Prostate gland (tissue), 2 donors: ENCODE measurements around the gene ADAMTSL1. TPM values are rescaled to one million over a fixed set of nuclear protein-coding genes. Genes with fewer than 3 reads are reported as not detected.

Experiments
- DNase-seq: peaks from one replicate; pipeline ENCODE4 v3.0.0-alpha.2; 2019; ENCODE audit warnings: low spot score
- H3K27ac ChIP-seq, 2 donors: fragments of 200-600 bp; sonication (generic); 2 replicates each; pipeline ENCODE4 v1.5.1; 2017 to 2019
- H3K27me3 ChIP-seq: fragments of 200-600 bp; sonication (generic); replicated peaks from 2 replicates; pipeline ENCODE4 v1.5.1; 2019; ENCODE audit not compliant: insufficient read depth
- H3K36me3 ChIP-seq, 2 donors: fragments of 200-600 bp; sonication (generic); 1 replicate in 1 of 2; 2 replicates in 1 of 2; pipeline versions ENCODE4 v1.5.1 to v1.8.1; 2017 to 2019
- H3K4me1 ChIP-seq: fragments of 200-600 bp; sonication (generic); replicated peaks from 2 replicates; pipeline ENCODE4 v1.5.1; 2019
- H3K4me3 ChIP-seq, 2 donors: fragments of 200-600 bp; sonication (generic); 2 replicates each; pipeline ENCODE4 v1.5.1; 2017 to 2019
- H3K9me3 ChIP-seq: fragments of 200-600 bp; sonication (generic); 2 replicates; pipeline ENCODE4 v1.5.1; 2017
- CTCF ChIP-seq, 4 experiments: fragments of 200-600 bp in 2 of 4; fragments of 450-650 bp in 2 of 4; sonication (generic) in 2 of 4; IDR thresholded peaks; 1 replicate in 3 of 4; 2 replicates in 1 of 4; pipeline ENCODE4 v1.5.1; 2016 to 2019; ENCODE audit warnings: antibody characterized with exemption in 4 of 4, mild to moderate bottlenecking in 2 of 4, moderate library complexity in 2 of 4
- POLR2A ChIP-seq: fragments of 450-650 bp; IDR thresholded peaks from one replicate; pipeline ENCODE4 v1.6.1; 2016; ENCODE audit warnings: antibody characterized with exemption, mild to moderate bottlenecking
- POLR2AphosphoS5 ChIP-seq: sonication (generic); formaldehyde crosslinking; IDR thresholded peaks from one replicate; pipeline ENCODE4 v1.6.1; 2017; ENCODE audit warnings: antibody characterized with exemption
- WGBS: methylation state at CpG from one replicate; pipeline ENCODE4 v1.1.5; 2018; 5-methylcytosine and 5-hydroxymethylcytosine counted together
- intact Hi-C: fragments of 100-400 bp; cut with DNase I; formaldehyde crosslinking; loops from one replicate; pipeline ENCODE4 v1.14.2; 2022
- total RNA-seq, 2 donors: library from RNA; depleted of rRNA; stranded (reverse); fragments of >200 nt; gene quantifications; one replicate each; pipeline ENCODE4 v1.1.0, GENCODE V29; 2016

ADAMTSL1 gene
- total RNA-seq, 2 donors from 2014 or later, result 9.8 to 18.1 TPM

GRCh38 chr9:18596920-18597319, 123.0 kb downstream of the ADAMTSL1 start:
- H3K27ac ChIP-seq, result no peak overlapping the region
- intact Hi-C loops, result no loop called here
- no peak for DNase-seq
- no peaks in the 10 kb centered on the region for H3K27me3 ChIP-seq
- H3K4me3 ChIP-seq, result no peak overlapping the region
- no peaks in the 10 kb centered on the region for H3K36me3 ChIP-seq
- no peaks in the 10 kb centered on the region for H3K9me3 ChIP-seq
- TF ChIP-seq POLR2A, result no peak
- no peak for TF ChIP-seq CTCF (IDR thresholded peaks at IDR 0.05)
- TF ChIP-seq POLR2AphosphoS5, result no peak
- no peaks in the 10 kb centered on the region for H3K4me1 ChIP-seq
- WGBS, result 49% methylated on average over 1 of the region's 1 CpG

GRCh38 chr9:18598969-18599368, 125.0 kb downstream of the ADAMTSL1 start:
- H3K36me3 ChIP-seq, result no peaks in the 10 kb centered on the region
- no peak for DNase-seq
- H3K4me3 ChIP-seq, result no peak overlapping the region
- intact Hi-C loops, result no loop called here
- H3K9me3 ChIP-seq, result no peaks in the 10 kb centered on the region
- TF ChIP-seq POLR2AphosphoS5, result no peak
- TF ChIP-seq CTCF (IDR thresholded peaks at IDR 0.05), result no peak
- WGBS, result 35% methylated on average over 1 of the region's 1 CpG
- no peaks in the 10 kb centered on the region for H3K4me1 ChIP-seq
- no peak overlapping the region for H3K27ac ChIP-seq
- H3K27me3 ChIP-seq, result no peaks in the 10 kb centered on the region

- DNase-seq, result no peak
- no peaks in the 10 kb centered on the region for H3K36me3 ChIP-seq
- H3K9me3 ChIP-seq, result no peaks in the 10 kb centered on the region
- no peak overlapping the region for H3K4me3 ChIP-seq
- no peak overlapping the region for H3K27ac ChIP-seq
- no peak for TF ChIP-seq POLR2A
- TF ChIP-seq POLR2AphosphoS5, result no peak
- H3K4me1 ChIP-seq, result no peaks in the 10 kb centered on the region
- no peaks in the 10 kb centered on the region for H3K27me3 ChIP-seq
- intact Hi-C loops, result no loop called here
Measured at GRCh38 chr9:18601026-18601425, 127.1 kb downstream of the ADAMTSL1 start.

- Histone ChIP-seq H3K4me3 (no peak overlapping the region), H3K27ac (no peak overlapping the region), H3K4me1 (no peaks in the 10 kb centered on the region), H3K36me3 (no peaks in the 10 kb centered on the region), H3K27me3 (no peaks in the 10 kb centered on the region), H3K9me3 (no peaks in the 10 kb centered on the region)
- intact Hi-C loops, result no loop called here
- DNase-seq, result no peak
- WGBS, result 78% methylated on average over 2 of the region's 2 CpGs
- TF ChIP-seq CTCF (IDR thresholded peaks at IDR 0.05) (no peak), POLR2A (no peak), POLR2AphosphoS5 (no peak)
Measured at GRCh38 chr9:18601956-18602355, 128.0 kb downstream of the ADAMTSL1 start.

GRCh38 chr9:18604767-18605730, 131.1 kb downstream of the ADAMTSL1 start:
- 91% methylated on average over 8 of the region's 8 CpGs for WGBS
- Histone ChIP-seq H3K9me3 (no peaks in the 10 kb centered on the region), H3K4me1 (no peaks in the 10 kb centered on the region), H3K4me3 (no peak overlapping the region), H3K27ac (no peak overlapping the region), H3K27me3 (no peaks in the 10 kb centered on the region), H3K36me3 (no peaks in the 10 kb centered on the region)
- TF ChIP-seq CTCF (IDR thresholded peaks at IDR 0.05) (no peak), POLR2A (no peak), POLR2AphosphoS5 (no peak)
- intact Hi-C loops, result no loop called here
- DNase-seq, result no peak
